Measurements from ENCODE around the gene HPCAL1.

DNA sequence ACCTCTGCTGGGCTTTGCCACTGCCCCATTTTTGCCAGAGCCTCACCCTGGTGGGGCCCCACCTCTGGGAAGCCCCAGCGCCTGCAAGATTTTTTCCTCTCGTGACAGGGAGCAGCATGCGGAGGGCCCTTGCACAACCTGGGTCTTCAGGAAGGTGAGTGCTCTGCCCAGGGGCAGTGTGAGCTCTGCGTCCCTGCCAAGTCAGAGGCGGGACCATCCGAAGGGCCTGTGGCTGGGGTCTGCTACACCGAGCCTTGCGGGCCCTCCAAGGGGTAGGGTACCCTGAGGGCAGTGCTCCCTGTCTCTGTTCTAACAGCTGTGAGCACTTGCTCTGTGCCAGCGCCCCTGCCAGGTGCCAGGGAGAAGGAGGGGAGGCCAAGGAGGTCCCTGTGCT lies 151.2 kb downstream of the HPCAL1 start:
- TF ChIP-seq CTCF (IDR thresholded peaks at IDR 0.05): no peak
- no peak for TF ChIP-seq POLR2A (IDR thresholded peaks at IDR 0.05)
